ENCODE measurements around the gene CST11.

The CST11 gene

DNA sequence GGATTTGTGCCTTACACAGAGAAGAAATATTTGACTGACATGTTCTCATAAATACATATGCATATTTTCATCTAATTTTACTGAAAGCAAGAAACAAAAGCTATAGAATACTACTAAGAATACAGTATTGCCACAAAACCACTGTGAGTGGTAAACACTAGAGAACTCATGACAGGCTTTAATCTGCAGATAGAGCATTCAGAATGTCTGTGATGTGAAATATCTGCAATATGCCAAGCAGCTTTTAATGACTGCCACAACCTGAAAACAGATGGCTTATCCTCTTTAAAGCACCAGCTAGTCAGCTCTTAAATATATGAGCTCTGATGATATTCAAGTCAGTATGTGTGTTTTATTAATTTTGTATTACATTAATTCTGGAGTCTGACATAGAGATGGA, 34.8 kb downstream of the CST11 start:
- Histone ChIP-seq H3K4me3 (ENCODE audit: low read depth in 1 of 2, low read length in 2 of 2) (no peak overlapping the region), H3K36me3 (ENCODE audit: control insufficient read depth in 1 of 2, insufficient read depth in 2 of 2, low read length in 2 of 2) (no peaks in the 10 kb centered on the region), H3K27ac (ENCODE audit: low read length) (no peak overlapping the region), H3K27me3 (ENCODE audit: low read depth, low read length) (no peaks in the 10 kb centered on the region), H3K9me3 (ENCODE audit: control insufficient read depth in 1 of 2, low read length in 2 of 2) (no peaks in the 10 kb centered on the region), H3K4me1 (ENCODE audit: control insufficient read depth in 1 of 2, insufficient read depth in 2 of 2, low read length in 2 of 2) (peaks cover 0 to 33% of the 10 kb centered on the region in 2 donors)

DNA sequence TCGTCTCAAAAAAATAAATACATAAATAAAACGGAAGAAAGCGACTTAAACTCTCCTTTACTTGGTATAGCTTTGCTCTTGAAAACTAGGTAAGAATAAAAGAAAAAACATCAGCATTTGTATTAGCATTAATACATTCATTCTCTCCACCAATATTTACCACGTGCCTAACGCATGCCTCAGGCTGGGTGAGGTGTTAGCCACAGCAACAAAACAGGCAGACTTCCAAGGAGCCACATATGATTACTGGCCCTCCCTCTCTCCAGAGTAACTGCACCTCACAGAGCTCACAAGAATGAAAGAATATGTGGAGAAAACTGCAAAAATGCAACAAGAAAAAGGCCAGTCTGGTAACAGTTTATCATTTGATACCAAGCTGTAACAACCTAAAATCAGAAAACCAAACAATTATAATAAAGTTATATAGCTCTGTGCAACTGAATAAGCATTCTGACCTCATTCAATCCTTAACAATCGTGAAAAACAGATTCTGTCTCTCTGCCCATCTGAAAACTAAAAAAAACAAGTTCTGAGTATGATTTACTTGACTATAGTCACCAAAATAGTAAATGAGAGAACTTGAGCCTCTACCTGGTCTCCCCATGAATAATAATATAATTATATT, 36.6 kb downstream of the CST11 start:
- H3K9me3 ChIP-seq (ENCODE audit: control insufficient read depth in 1 of 2, low read length in 2 of 2) = no peaks in the 10 kb centered on the region
- H3K27ac ChIP-seq (ENCODE audit: low read length) = no peak overlapping the region
- peaks cover 0 to 46% of the 10 kb centered on the region in 2 donors for H3K4me1 ChIP-seq (ENCODE audit: control insufficient read depth in 1 of 2, insufficient read depth in 2 of 2, low read length in 2 of 2)

DNA sequence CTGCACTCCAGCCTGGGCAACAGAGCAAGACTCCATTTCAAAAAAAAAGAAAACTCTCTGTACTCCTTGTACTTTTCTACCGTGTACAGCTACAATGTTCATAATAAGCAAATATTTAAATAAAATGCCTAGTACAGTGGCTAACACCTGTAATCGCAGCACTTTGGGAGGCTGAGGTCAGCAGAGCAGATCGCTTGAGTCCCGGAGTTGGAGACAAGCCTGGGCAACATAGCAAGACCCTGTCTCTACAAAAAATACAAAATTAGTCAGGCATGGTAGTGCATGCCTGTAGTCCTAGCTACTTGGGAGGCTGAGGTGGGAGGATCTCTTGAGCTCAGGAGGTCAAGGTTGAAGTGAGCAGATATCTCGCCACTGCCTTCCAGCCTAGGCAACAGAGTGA, 37.1 kb downstream of the CST11 start:
- Histone ChIP-seq H3K4me3 (ENCODE audit: low read depth in 1 of 2, low read length in 2 of 2) (no peak overlapping the region), H3K9me3 (ENCODE audit: control insufficient read depth in 1 of 2, low read length in 2 of 2) (no peaks in the 10 kb centered on the region), H3K36me3 (ENCODE audit: control insufficient read depth in 1 of 2, insufficient read depth in 2 of 2, low read length in 2 of 2) (no peaks in the 10 kb centered on the region), H3K4me1 (ENCODE audit: control insufficient read depth in 1 of 2, insufficient read depth in 2 of 2, low read length in 2 of 2) (peaks cover 0 to 48% of the 10 kb centered on the region in 2 donors), H3K27me3 (ENCODE audit: low read depth, low read length) (no peaks in the 10 kb centered on the region), H3K27ac (ENCODE audit: low read length) (no peak overlapping the region)

More for the DNA sequence above, 36.6 kb downstream of the CST11 start:
- H3K27me3 ChIP-seq (ENCODE audit: low read depth, low read length) = no peaks in the 10 kb centered on the region
- no peaks in the 10 kb centered on the region for H3K36me3 ChIP-seq (ENCODE audit: control insufficient read depth in 1 of 2, insufficient read depth in 2 of 2, low read length in 2 of 2)
- H3K4me3 ChIP-seq (ENCODE audit: low read depth in 1 of 2, low read length in 2 of 2) = no peak overlapping the region

DNA sequence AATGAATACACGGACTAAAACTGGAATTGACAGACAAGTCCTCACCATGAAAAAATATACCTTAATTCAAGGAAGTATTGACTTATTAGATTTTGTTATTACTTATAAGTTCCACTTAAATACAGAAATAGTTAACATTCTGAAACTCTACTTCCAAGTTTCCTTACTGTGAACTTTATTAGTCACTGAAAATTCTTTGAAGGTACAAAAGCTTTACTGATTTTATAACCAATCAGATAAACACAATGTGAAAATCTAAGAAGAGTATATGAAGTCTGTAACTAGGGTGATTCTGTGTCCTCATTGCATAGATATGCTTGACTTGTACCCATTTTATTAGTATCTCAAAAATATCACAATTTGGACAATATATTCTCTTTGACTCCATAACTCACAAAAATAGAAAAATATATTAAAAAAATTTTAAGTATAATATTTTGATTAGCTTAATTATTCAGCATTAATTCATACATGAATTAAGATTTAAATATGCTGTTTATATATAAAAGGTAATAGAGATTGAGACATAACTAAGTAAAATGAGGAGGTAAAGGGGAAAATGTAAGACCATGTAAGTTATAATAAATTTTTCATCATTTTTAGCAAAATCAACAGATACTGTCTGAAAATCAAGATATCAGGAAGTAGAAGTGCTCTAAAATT, 38.0 kb downstream of the CST11 start:
- Histone ChIP-seq H3K9me3 (ENCODE audit: control insufficient read depth in 1 of 2, low read length in 2 of 2) (no peaks in the 10 kb centered on the region), H3K4me3 (ENCODE audit: low read depth in 1 of 2, low read length in 2 of 2) (no peak overlapping the region), H3K27ac (ENCODE audit: low read length) (no peak overlapping the region), H3K36me3 (ENCODE audit: control insufficient read depth in 1 of 2, insufficient read depth in 2 of 2, low read length in 2 of 2) (no peaks in the 10 kb centered on the region), H3K4me1 (ENCODE audit: control insufficient read depth in 1 of 2, insufficient read depth in 2 of 2, low read length in 2 of 2) (peaks cover 0 to 46% of the 10 kb centered on the region in 2 donors), H3K27me3 (ENCODE audit: low read depth, low read length) (no peaks in the 10 kb centered on the region)

DNA sequence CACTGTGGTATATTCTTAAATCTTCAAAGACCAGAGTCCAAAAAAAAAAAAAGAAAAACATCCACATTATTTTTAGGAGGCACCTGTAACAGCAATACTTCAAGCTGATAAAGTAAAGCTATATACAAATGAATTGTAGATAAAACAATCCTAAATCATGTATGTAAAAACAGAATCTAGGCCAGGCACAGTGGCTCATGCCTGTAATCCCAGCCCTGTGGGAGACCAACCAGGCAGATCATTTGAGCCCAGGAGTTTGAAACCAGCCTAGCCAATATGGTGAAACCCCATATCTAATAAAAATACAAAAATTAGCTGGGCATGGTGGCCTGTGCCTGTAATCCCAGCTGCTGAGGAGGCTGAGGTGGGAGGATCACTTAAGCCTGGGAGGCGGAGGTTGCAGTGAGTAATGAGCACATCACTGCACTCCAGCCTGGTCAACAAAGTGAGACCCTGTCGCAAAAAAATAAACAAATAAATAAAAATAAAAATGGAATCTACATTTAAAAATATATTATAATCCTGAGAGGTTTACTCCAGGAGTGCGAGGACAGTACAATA, 38.7 kb downstream of the CST11 start:
- Histone ChIP-seq H3K27me3 (ENCODE audit: low read depth, low read length) (no peaks in the 10 kb centered on the region), H3K4me3 (ENCODE audit: low read depth in 1 of 2, low read length in 2 of 2) (no peak overlapping the region), H3K27ac (ENCODE audit: low read length) (no peak overlapping the region), H3K9me3 (ENCODE audit: control insufficient read depth in 1 of 2, low read length in 2 of 2) (no peaks in the 10 kb centered on the region), H3K4me1 (ENCODE audit: control insufficient read depth in 1 of 2, insufficient read depth in 2 of 2, low read length in 2 of 2) (peaks cover 0 to 40% of the 10 kb centered on the region in 2 donors), H3K36me3 (ENCODE audit: control insufficient read depth in 1 of 2, insufficient read depth in 2 of 2, low read length in 2 of 2) (no peaks in the 10 kb centered on the region)

DNA sequence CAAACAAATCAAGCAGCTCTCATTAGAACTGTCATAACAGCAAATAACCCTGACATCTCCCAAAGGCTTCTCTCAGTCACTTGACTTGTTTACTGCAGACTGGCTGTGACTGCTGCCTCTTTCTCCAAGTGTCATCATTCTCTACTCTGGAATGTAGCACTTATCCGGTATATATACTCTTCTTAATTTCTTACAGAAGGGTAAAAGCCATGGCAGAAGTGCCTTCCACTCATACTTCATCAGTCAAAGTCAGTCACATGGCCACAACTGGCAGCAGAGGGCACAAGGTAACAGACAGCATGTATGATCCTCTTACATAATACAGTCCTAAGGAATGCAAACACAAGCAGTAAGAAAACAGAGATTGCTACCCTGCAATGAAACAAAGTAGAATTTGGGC, 40.6 kb downstream of the CST11 start:
- H3K36me3 ChIP-seq (ENCODE audit: control insufficient read depth in 1 of 2, insufficient read depth in 2 of 2, low read length in 2 of 2) = no peaks in the 10 kb centered on the region
- peaks cover 0 to 28% of the 10 kb centered on the region in 2 donors for H3K4me1 ChIP-seq (ENCODE audit: control insufficient read depth in 1 of 2, insufficient read depth in 2 of 2, low read length in 2 of 2)
- H3K9me3 ChIP-seq (ENCODE audit: control insufficient read depth in 1 of 2, low read length in 2 of 2) = no peaks in the 10 kb centered on the region
- no peak overlapping the region for H3K27ac ChIP-seq (ENCODE audit: low read length)
- no peaks in the 10 kb centered on the region for H3K27me3 ChIP-seq (ENCODE audit: low read depth, low read length)
- H3K4me3 ChIP-seq (ENCODE audit: low read depth in 1 of 2, low read length in 2 of 2) = no peak overlapping the region

DNA sequence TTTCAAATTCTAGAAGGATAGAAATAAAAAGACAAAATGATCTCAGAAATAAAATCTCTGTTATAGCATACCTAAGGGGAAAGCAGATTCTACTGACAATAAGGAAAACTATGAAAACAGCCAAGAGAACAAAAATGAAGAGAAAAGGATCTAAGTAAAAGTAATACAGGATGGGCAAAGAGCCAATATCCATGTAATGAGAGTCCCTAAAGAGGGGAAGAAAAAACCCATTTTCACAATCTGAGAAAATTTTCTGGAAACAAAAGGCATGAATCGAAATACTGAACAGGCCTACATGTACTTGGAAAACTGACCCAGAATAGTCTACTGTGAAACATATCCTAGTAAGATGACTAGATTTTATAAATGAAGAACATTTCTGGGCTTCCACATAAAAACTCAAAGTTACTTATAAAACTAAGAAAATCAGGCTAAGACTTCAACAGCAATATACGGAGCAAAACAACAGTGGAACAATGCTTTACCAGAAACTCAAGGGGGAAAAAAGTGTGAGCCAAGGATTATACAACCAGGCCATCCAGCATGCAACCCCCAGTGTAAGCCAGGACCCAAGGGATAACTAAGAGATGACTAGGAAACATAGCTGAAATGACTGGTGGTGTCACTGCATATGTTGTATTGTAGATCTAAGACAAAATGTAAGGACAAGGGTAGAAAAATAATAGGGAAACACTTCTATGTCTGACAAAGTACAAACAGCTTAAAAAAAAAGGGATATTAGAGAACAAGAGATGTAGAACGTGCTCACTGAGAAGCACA, 41.6 kb downstream of the CST11 start:
- no peak overlapping the region for H3K27ac ChIP-seq (ENCODE audit: low read length)
- no peaks in the 10 kb centered on the region for H3K27me3 ChIP-seq (ENCODE audit: low read depth, low read length)
- H3K9me3 ChIP-seq (ENCODE audit: control insufficient read depth in 1 of 2, low read length in 2 of 2) = no peaks in the 10 kb centered on the region
- H3K36me3 ChIP-seq (ENCODE audit: control insufficient read depth in 1 of 2, insufficient read depth in 2 of 2, low read length in 2 of 2) = no peaks in the 10 kb centered on the region
- H3K4me1 ChIP-seq (ENCODE audit: control insufficient read depth in 1 of 2, insufficient read depth in 2 of 2, low read length in 2 of 2) = peaks cover 0 to 24% of the 10 kb centered on the region in 2 donors
- H3K4me3 ChIP-seq (ENCODE audit: low read depth in 1 of 2, low read length in 2 of 2) = no peak overlapping the region

DNA sequence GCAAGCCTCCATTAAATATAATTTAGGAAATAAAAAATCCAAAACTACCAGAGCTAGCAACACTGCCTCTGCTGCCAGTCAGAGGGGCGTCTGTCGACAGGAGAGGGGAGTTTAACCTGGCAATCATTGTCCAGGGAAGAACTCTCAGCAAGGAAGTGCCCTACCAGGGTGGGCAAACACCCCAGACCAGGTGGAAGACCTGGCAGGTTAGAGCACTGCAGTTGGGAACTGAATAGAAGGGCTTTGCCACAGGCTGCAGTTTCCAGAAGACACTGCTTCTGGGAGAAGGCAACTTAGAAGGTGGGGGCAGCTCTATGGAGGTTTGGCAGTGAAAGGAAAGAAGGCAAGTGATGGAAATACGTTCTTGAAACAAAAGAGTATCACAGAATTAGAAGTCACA, 42.9 kb downstream of the CST11 start:
- Histone ChIP-seq H3K36me3 (ENCODE audit: control insufficient read depth in 1 of 2, insufficient read depth in 2 of 2, low read length in 2 of 2) (no peaks in the 10 kb centered on the region), H3K9me3 (ENCODE audit: control insufficient read depth in 1 of 2, low read length in 2 of 2) (no peaks in the 10 kb centered on the region), H3K4me1 (ENCODE audit: control insufficient read depth in 1 of 2, insufficient read depth in 2 of 2, low read length in 2 of 2) (peaks cover 0 to 19% of the 10 kb centered on the region in 2 donors), H3K27me3 (ENCODE audit: low read depth, low read length) (no peaks in the 10 kb centered on the region), H3K27ac (ENCODE audit: low read length) (no peak overlapping the region), H3K4me3 (ENCODE audit: low read depth in 1 of 2, low read length in 2 of 2) (no peak overlapping the region)

DNA sequence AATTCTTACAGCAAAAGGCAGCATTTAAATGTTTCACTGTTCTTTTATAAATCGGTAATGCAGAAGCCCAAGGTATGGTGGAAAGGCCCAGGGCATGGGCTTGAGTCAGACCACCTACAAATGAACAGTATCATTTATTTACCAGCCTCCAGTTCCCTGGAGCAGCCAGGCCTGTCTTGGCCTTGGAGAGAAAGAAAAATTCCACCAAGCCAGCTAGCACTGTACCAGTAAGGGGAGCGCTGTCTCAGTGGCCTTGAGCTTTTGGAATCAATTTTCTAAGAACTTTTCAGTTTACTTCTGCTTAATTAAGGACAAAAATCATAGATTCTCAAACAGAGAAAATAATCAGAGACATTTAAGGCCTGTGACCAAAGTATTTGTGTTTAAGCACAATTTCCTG, 43.7 kb downstream of the CST11 start:
- no peak overlapping the region for H3K27ac ChIP-seq (ENCODE audit: low read length)
- no peaks in the 10 kb centered on the region for H3K27me3 ChIP-seq (ENCODE audit: low read depth, low read length)
- no peak overlapping the region for H3K4me3 ChIP-seq (ENCODE audit: low read depth in 1 of 2, low read length in 2 of 2)
- peaks cover 0 to 23% of the 10 kb centered on the region in 2 donors for H3K4me1 ChIP-seq (ENCODE audit: control insufficient read depth in 1 of 2, insufficient read depth in 2 of 2, low read length in 2 of 2)
- H3K9me3 ChIP-seq (ENCODE audit: control insufficient read depth in 1 of 2, low read length in 2 of 2) = no peaks in the 10 kb centered on the region
- no peaks in the 10 kb centered on the region for H3K36me3 ChIP-seq (ENCODE audit: control insufficient read depth in 1 of 2, insufficient read depth in 2 of 2, low read length in 2 of 2)

DNA sequence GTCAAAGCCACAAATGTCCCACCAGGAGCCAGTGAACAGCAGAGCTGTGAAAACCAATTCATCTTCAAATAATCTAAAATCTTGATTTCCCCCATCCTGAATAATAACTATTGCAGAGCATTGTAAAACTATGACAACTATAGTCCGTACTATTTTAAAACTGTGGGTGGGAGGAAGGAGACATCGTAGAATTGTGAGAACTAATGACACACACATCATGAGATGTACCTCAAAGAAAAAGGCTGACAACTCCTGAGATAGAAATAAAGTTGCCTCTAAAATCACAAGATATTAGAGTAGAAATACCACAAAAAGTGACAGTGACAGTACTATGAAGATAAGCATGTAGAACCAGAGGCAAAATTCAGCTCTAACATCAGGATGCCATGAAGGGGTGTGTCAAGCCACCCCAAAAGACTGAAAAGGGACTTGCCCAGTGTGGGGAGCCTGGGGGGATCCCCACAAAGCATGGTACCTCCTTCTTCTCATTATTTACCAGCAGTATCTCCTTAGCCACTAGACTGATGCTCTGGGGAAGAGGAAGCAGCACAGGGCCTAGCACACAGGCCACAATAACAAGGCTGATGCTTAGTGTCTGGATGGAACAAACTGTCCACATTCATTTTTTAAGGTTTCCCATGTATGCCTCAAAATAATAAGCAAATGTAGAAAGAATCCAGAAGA, 44.8 kb downstream of the CST11 start:
- peaks cover 0 to 29% of the 10 kb centered on the region in 2 donors for H3K4me1 ChIP-seq (ENCODE audit: control insufficient read depth in 1 of 2, insufficient read depth in 2 of 2, low read length in 2 of 2)

DNA sequence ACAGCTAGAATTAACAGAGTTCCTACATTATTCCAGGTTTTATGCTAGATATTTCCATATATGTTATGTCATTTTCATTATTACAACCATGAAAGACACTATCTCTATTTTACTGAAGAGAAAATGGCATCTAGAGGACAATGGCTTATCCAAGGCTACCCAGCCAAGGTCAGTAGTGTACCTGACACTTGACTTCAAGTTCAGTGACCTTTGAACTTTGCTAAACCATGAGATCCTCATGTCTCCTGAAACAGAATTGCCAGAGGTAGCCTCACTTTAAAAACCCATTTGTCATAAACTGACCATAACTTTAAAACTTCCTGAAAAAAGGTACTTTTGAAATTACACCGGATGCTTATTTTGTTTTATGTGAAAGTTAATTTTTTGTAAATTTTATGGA, 45.8 kb downstream of the CST11 start:
- Histone ChIP-seq H3K4me1 (ENCODE audit: control insufficient read depth in 1 of 2, insufficient read depth in 2 of 2, low read length in 2 of 2) (peaks cover 0 to 24% of the 10 kb centered on the region in 2 donors), H3K4me3 (ENCODE audit: low read depth in 1 of 2, low read length in 2 of 2) (no peak overlapping the region), H3K36me3 (ENCODE audit: control insufficient read depth in 1 of 2, insufficient read depth in 2 of 2, low read length in 2 of 2) (no peaks in the 10 kb centered on the region), H3K9me3 (ENCODE audit: control insufficient read depth in 1 of 2, low read length in 2 of 2) (no peaks in the 10 kb centered on the region), H3K27me3 (ENCODE audit: low read depth, low read length) (no peaks in the 10 kb centered on the region), H3K27ac (ENCODE audit: low read length) (no peak overlapping the region)

More for the DNA sequence above, 44.8 kb downstream of the CST11 start:
- H3K27me3 ChIP-seq (ENCODE audit: low read depth, low read length) = no peaks in the 10 kb centered on the region
- H3K4me3 ChIP-seq (ENCODE audit: low read depth in 1 of 2, low read length in 2 of 2) = no peak overlapping the region
- H3K36me3 ChIP-seq (ENCODE audit: control insufficient read depth in 1 of 2, insufficient read depth in 2 of 2, low read length in 2 of 2) = no peaks in the 10 kb centered on the region
- no peak overlapping the region for H3K27ac ChIP-seq (ENCODE audit: low read length)
- no peaks in the 10 kb centered on the region for H3K9me3 ChIP-seq (ENCODE audit: control insufficient read depth in 1 of 2, low read length in 2 of 2)

Measured in muscle layer of duodenum (tissue), 2 donors.